Loucy (cell line): ENCODE results near the gene MAML3.

Experiments
- EZH2phosphoT487 ChIP-seq: fragments of 200-600 bp; IDR thresholded peaks from 2 replicates; pipeline ENCODE4 v1.6.1; 2018; ENCODE audit warnings: antibody characterized with exemption, mild to moderate bottlenecking, moderate library complexity, borderline replicate concordance
- TF ChIP-seq, protein P1 (sequence below): fragments of 200-600 bp; sonication (generic); conservative IDR thresholded peaks from 2 replicates; pipeline ENCODE4 v1.5.1; 2014; ENCODE audit warnings: mild to moderate bottlenecking, antibody characterized with exemption, low read length

DNA sequence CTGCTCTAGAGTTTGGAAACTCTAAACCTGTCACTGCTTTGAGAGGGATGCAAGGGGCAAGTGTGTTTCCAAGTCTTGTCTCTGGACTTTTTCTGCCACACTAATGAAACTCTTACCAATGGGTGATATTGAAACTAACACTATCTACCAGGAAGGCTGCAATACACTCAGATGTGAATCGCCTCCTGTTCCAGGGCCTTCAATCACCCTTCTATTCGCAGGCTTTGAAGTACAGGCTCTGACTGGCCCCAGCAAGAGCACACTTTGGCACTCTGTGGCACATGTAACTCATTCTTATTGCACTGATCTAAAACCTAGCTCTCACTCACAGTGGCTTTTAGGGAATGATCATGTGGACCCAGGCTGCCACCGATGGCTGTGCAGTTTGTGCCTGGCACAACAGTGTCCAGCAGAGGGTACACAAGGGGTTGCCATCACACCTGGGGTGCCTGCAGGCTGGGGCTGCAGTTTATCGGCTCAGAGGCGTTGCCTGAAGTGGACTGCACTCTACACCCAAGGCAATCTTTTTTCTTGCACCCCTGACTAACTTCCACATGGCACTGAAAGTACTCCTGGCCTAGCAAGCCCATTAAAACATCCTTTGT lies 277.5 kb downstream of the MAML3 start:
- TF ChIP-seq, protein P1, sequence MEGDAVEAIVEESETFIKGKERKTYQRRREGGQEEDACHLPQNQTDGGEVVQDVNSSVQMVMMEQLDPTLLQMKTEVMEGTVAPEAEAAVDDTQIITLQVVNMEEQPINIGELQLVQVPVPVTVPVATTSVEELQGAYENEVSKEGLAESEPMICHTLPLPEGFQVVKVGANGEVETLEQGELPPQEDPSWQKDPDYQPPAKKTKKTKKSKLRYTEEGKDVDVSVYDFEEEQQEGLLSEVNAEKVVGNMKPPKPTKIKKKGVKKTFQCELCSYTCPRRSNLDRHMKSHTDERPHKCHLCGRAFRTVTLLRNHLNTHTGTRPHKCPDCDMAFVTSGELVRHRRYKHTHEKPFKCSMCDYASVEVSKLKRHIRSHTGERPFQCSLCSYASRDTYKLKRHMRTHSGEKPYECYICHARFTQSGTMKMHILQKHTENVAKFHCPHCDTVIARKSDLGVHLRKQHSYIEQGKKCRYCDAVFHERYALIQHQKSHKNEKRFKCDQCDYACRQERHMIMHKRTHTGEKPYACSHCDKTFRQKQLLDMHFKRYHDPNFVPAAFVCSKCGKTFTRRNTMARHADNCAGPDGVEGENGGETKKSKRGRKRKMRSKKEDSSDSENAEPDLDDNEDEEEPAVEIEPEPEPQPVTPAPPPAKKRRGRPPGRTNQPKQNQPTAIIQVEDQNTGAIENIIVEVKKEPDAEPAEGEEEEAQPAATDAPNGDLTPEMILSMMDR = 0 out of 2 replicates have a peak, but pooled peaks have one; percentile 28
- TF ChIP-seq EZH2phosphoT487 = no peak
